ENCODE results near the gene TFF1.

TFF1 gene

GRCh38 chr21:42360317-42360716 is 6.0 kb downstream of the TFF1 start:
- H3K4me1 ChIP-seq (ENCODE audit: control insufficient read depth, insufficient read depth, low read length): no peaks in the 10 kb centered on the region
- no peaks in the 10 kb centered on the region for H3K27me3 ChIP-seq (ENCODE audit: control insufficient read depth, insufficient read depth, low read length)
- H3K9me3 ChIP-seq (ENCODE audit: control insufficient read depth, insufficient read depth, low read depth, low read length): peaks cover 16% of the 10 kb centered on the region
- H3K9ac ChIP-seq (ENCODE audit: low read length): no peak overlapping the region
- H3K4me3 ChIP-seq (ENCODE audit: low read depth, low read length): no peak overlapping the region
- no peaks in the 10 kb centered on the region for H3K36me3 ChIP-seq (ENCODE audit: control insufficient read depth, insufficient read depth, low read length)
- no peak overlapping the region for H3K27ac ChIP-seq (ENCODE audit: low read depth, low read length)

GRCh38 chr21:42358937-42359336 is 7.4 kb downstream of the TFF1 start:
- no peak overlapping the region for H3K27ac ChIP-seq (ENCODE audit: low read depth, low read length)
- no peaks in the 10 kb centered on the region for H3K36me3 ChIP-seq (ENCODE audit: control insufficient read depth, insufficient read depth, low read length)
- peaks cover 16% of the 10 kb centered on the region for H3K9me3 ChIP-seq (ENCODE audit: control insufficient read depth, insufficient read depth, low read depth, low read length)
- no peak overlapping the region for H3K9ac ChIP-seq (ENCODE audit: low read length)
- no peaks in the 10 kb centered on the region for H3K4me1 ChIP-seq (ENCODE audit: control insufficient read depth, insufficient read depth, low read length)
- H3K4me3 ChIP-seq (ENCODE audit: low read depth, low read length): no peak overlapping the region
- H3K27me3 ChIP-seq (ENCODE audit: control insufficient read depth, insufficient read depth, low read length): no peaks in the 10 kb centered on the region

DNA sequence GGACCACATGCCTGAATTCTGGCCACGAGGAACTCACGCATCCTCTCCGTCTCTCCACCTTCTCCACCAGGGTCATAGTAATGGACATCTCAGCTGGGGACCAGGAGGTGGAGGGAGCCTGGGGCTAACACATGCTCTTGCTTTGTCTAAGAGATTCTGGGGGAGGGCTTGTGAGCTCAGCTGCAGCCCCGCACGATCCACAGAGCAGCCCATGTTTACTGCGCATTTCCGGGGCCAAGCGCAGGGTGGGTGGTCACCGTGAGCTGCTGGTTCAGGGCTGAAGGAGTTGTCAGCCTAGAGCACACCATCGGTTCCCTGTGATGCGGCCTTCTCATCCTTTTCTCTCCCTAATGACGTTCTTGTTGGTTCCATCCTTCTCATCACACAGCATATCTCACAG is 8.1 kb downstream of the TFF1 start:
- Histone ChIP-seq H3K9ac (ENCODE audit: low read length) (no peak overlapping the region), H3K36me3 (ENCODE audit: control insufficient read depth, insufficient read depth, low read length) (no peaks in the 10 kb centered on the region), H3K27me3 (ENCODE audit: control insufficient read depth, insufficient read depth, low read length) (no peaks in the 10 kb centered on the region), H3K4me3 (ENCODE audit: low read depth, low read length) (no peak overlapping the region), H3K27ac (ENCODE audit: low read depth, low read length) (no peak overlapping the region), H3K4me1 (ENCODE audit: control insufficient read depth, insufficient read depth, low read length) (no peaks in the 10 kb centered on the region), H3K9me3 (ENCODE audit: control insufficient read depth, insufficient read depth, low read depth, low read length) (peaks cover 16% of the 10 kb centered on the region)

DNA sequence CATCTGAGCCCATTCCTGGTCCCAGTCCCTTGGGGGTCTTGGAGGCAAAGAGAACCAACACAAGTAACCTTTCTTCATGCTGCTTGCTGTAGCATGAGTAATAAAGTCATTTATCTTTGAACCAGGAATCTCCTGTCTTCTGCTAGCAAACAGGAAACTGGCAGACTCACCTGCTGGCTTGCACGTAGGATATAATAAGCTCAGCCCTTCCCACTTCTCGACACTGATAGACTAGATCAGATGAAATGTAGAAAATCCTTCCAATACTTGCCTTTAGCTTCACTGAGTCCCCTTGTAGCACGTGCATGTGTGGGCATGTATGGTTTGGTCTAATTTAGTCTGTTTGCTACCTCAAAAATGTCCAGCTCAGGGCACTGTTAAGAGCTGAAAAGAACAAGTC is 9.0 kb downstream of the TFF1 start:
- Histone ChIP-seq H3K9me3 (ENCODE audit: control insufficient read depth, insufficient read depth, low read depth, low read length) (peaks cover 16% of the 10 kb centered on the region), H3K9ac (ENCODE audit: low read length) (no peak overlapping the region), H3K27ac (ENCODE audit: low read depth, low read length) (no peak overlapping the region), H3K36me3 (ENCODE audit: control insufficient read depth, insufficient read depth, low read length) (no peaks in the 10 kb centered on the region), H3K4me1 (ENCODE audit: control insufficient read depth, insufficient read depth, low read length) (no peaks in the 10 kb centered on the region), H3K27me3 (ENCODE audit: control insufficient read depth, insufficient read depth, low read length) (no peaks in the 10 kb centered on the region), H3K4me3 (ENCODE audit: low read depth, low read length) (no peak overlapping the region)

GRCh38 chr21:42356650-42357049 is 9.7 kb downstream of the TFF1 start:
- no peak overlapping the region for H3K27ac ChIP-seq (ENCODE audit: low read depth, low read length)
- no peak overlapping the region for H3K9ac ChIP-seq (ENCODE audit: low read length)
- no peaks in the 10 kb centered on the region for H3K27me3 ChIP-seq (ENCODE audit: control insufficient read depth, insufficient read depth, low read length)
- H3K4me3 ChIP-seq (ENCODE audit: low read depth, low read length): no peak overlapping the region
- no peaks in the 10 kb centered on the region for H3K4me1 ChIP-seq (ENCODE audit: control insufficient read depth, insufficient read depth, low read length)
- no peaks in the 10 kb centered on the region for H3K36me3 ChIP-seq (ENCODE audit: control insufficient read depth, insufficient read depth, low read length)
- H3K9me3 ChIP-seq (ENCODE audit: control insufficient read depth, insufficient read depth, low read depth, low read length): peaks cover 16% of the 10 kb centered on the region

- no peak overlapping the region for H3K27ac ChIP-seq (ENCODE audit: low read depth, low read length)
- H3K4me3 ChIP-seq (ENCODE audit: low read depth, low read length): no peak overlapping the region
- no peaks in the 10 kb centered on the region for H3K36me3 ChIP-seq (ENCODE audit: control insufficient read depth, insufficient read depth, low read length)
- H3K27me3 ChIP-seq (ENCODE audit: control insufficient read depth, insufficient read depth, low read length): no peaks in the 10 kb centered on the region
- peaks cover 16% of the 10 kb centered on the region for H3K9me3 ChIP-seq (ENCODE audit: control insufficient read depth, insufficient read depth, low read depth, low read length)
- no peak overlapping the region for H3K9ac ChIP-seq (ENCODE audit: low read length)
- no peaks in the 10 kb centered on the region for H3K4me1 ChIP-seq (ENCODE audit: control insufficient read depth, insufficient read depth, low read length)
These were observed 10.3 kb downstream of the TFF1 start for GRCh38 chr21:42356046-42356445.

DNA sequence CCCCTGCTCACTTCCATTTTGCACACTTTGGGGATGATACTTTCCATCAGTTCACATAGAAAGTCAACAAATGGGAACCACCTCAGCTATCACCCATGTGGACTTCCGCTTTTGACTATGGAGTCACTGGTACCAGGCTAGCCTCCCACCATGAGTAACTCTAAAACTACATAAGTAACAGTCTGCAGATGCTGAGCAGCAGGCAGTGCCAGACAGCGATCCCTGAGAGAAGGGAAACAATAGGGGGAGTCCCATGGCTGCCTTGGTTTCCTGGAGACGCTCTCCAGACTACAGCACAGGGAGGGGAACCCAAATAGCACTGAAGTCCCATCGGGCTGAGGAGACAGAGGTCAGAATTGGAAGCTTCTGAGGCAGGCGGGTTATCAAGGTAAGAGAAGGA is 12.7 kb downstream of the TFF1 start:
- no peaks in the 10 kb centered on the region for H3K27me3 ChIP-seq (ENCODE audit: control insufficient read depth, insufficient read depth, low read length)
- H3K4me3 ChIP-seq (ENCODE audit: low read depth, low read length): no peak overlapping the region
- no peak overlapping the region for H3K9ac ChIP-seq (ENCODE audit: low read length)
- H3K27ac ChIP-seq (ENCODE audit: low read depth, low read length): no peak overlapping the region
- no peaks in the 10 kb centered on the region for H3K36me3 ChIP-seq (ENCODE audit: control insufficient read depth, insufficient read depth, low read length)
- H3K9me3 ChIP-seq (ENCODE audit: control insufficient read depth, insufficient read depth, low read depth, low read length): peaks cover 6% of the 10 kb centered on the region; the same call in 1 of the 2 replicates
- no peaks in the 10 kb centered on the region for H3K4me1 ChIP-seq (ENCODE audit: control insufficient read depth, insufficient read depth, low read length)

DNA sequence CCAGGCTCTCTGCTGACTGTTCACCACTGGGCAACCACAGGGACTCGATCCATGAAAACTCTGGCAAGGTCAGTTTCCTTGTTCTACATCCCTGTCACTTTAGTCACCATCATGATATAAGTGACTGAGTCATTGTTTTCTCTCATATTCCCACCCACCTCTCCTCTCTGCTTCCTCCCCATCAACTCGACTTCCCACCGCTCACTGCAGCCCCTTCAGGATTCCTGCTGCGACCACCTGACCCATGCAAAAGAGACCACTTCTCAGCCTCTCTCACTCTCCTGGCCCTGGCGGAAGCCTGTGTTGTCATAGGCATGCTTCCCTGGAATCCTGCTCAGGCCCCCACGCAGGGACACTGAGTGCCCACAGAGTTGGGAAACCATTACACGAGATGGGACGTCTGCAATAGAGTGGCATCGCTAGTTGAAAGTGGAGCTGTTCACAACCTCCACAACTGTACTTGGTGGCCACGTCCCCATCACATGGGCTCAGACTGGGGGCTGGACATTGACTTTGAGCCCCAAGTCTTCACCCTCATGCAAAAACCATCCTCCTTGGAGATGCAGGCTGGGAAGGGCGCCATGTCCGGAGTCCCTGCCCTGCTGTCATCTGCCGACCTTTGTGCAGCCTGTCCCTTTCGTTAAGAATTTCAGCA is 13.8 kb downstream of the TFF1 start:
- no peaks in the 10 kb centered on the region for H3K36me3 ChIP-seq (ENCODE audit: control insufficient read depth, insufficient read depth, low read length)
- no peak overlapping the region for H3K9ac ChIP-seq (ENCODE audit: low read length)
- no peaks in the 10 kb centered on the region for H3K27me3 ChIP-seq (ENCODE audit: control insufficient read depth, insufficient read depth, low read length)
- H3K27ac ChIP-seq (ENCODE audit: low read depth, low read length): no peak overlapping the region
- 0 out of 2 replicates have a peak, but pooled peaks cover 3% of the 10 kb centered on the region for H3K9me3 ChIP-seq (ENCODE audit: control insufficient read depth, insufficient read depth, low read depth, low read length)
- H3K4me1 ChIP-seq (ENCODE audit: control insufficient read depth, insufficient read depth, low read length): no peaks in the 10 kb centered on the region
- H3K4me3 ChIP-seq (ENCODE audit: low read depth, low read length): no peak overlapping the region

- no peaks in the 10 kb centered on the region for H3K36me3 ChIP-seq (ENCODE audit: control insufficient read depth, insufficient read depth, low read length)
- H3K4me1 ChIP-seq (ENCODE audit: control insufficient read depth, insufficient read depth, low read length): no peaks in the 10 kb centered on the region
- no peak overlapping the region for H3K4me3 ChIP-seq (ENCODE audit: low read depth, low read length)
- H3K27ac ChIP-seq (ENCODE audit: low read depth, low read length): no peak overlapping the region
- H3K9ac ChIP-seq (ENCODE audit: low read length): no peak overlapping the region
- H3K9me3 ChIP-seq (ENCODE audit: control insufficient read depth, insufficient read depth, low read depth, low read length): no peaks in the 10 kb centered on the region
- no peaks in the 10 kb centered on the region for H3K27me3 ChIP-seq (ENCODE audit: control insufficient read depth, insufficient read depth, low read length)
These were observed 14.5 kb downstream of the TFF1 start for GRCh38 chr21:42351626-42352440.

DNA sequence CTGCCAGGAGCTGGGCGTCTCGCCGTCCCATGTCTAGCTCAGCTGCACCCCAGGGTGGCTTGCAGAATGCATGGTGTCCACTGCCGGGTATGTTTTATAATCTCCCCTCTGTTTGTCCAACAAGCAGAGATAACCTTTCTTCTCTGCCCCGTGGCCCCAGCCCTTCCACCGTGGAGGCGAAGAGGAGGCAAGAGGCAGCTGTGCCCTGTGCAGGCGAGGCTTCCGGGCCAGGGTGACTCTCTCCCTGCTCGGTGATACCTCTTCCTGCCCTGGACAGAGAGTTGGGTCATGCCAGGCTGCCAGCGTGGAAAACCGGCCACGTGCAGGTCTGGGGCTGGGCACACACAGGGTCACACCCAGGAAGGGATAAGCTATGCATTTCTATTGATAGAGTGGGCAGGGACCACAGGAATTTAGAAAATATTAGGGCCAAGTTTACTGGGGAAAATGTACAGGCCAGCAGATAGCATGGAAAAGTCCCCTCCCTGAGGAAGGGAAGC is 15.4 kb downstream of the TFF1 start, which contains the start of gene TFF2:
TFF2 (minus strand) TSS at position 68 of the 500 bp plus-strand sequence; CDS start at position 31, 37 bp downstream.
- Histone ChIP-seq H3K27ac (ENCODE audit: low read depth, low read length) (no peak within 1 kb of the TSS), H3K9ac (ENCODE audit: low read length) (no peak within 1 kb of the TSS), H3K27me3 (ENCODE audit: control insufficient read depth, insufficient read depth, low read length) (no peaks in the 10 kb centered on the region), H3K9me3 (ENCODE audit: control insufficient read depth, insufficient read depth, low read depth, low read length) (no peaks in the 10 kb centered on the region), H3K36me3 (ENCODE audit: control insufficient read depth, insufficient read depth, low read length) (no peaks in the 10 kb centered on the region), H3K4me1 (ENCODE audit: control insufficient read depth, insufficient read depth, low read length) (no peaks in the 10 kb centered on the region), H3K4me3 (ENCODE audit: low read depth, low read length) (no peak within 1 kb of the TSS)

- H3K27ac ChIP-seq (ENCODE audit: low read depth, low read length): no peak overlapping the region
- no peaks in the 10 kb centered on the region for H3K36me3 ChIP-seq (ENCODE audit: control insufficient read depth, insufficient read depth, low read length)
- H3K4me1 ChIP-seq (ENCODE audit: control insufficient read depth, insufficient read depth, low read length): no peaks in the 10 kb centered on the region
- no peaks in the 10 kb centered on the region for H3K27me3 ChIP-seq (ENCODE audit: control insufficient read depth, insufficient read depth, low read length)
- no peak overlapping the region for H3K9ac ChIP-seq (ENCODE audit: low read length)
- H3K9me3 ChIP-seq (ENCODE audit: control insufficient read depth, insufficient read depth, low read depth, low read length): no peaks in the 10 kb centered on the region
- no peak overlapping the region for H3K4me3 ChIP-seq (ENCODE audit: low read depth, low read length)
These were observed 15.9 kb downstream of the TFF1 start for GRCh38 chr21:42350318-42350910.
